GM18517 (cell line): ENCODE results near the gene CLTRN.
"Not testable (repeated sequence)": the region's sequence is repeated elsewhere in the genome, so short reads cannot be mapped to it uniquely, and the experiment has no call there.

Source experiments
- ATAC-seq: cut with Tn5 transposase; IDR thresholded peaks from one replicate; pipeline ENCODE4 v1.9.1; 2021; ENCODE audit warnings: mild to moderate bottlenecking, moderate library complexity; ENCODE audit not compliant: unreplicated experiment

CLTRN gene

GRCh38 chrX:15654804-15655203, 9.8 kb downstream of the CLTRN start:
- ATAC-seq: not testable (repeated sequence)

- no peak for ATAC-seq
These were observed 10.6 kb downstream of the CLTRN start for GRCh38 chrX:15653961-15654360.

GRCh38 chrX:15647510-15647909, 17.1 kb downstream of the CLTRN start:
- ATAC-seq: not testable (repeated sequence)

- no peak for ATAC-seq
These were observed 18.1 kb downstream of the CLTRN start for GRCh38 chrX:15646543-15646942.

DNA sequence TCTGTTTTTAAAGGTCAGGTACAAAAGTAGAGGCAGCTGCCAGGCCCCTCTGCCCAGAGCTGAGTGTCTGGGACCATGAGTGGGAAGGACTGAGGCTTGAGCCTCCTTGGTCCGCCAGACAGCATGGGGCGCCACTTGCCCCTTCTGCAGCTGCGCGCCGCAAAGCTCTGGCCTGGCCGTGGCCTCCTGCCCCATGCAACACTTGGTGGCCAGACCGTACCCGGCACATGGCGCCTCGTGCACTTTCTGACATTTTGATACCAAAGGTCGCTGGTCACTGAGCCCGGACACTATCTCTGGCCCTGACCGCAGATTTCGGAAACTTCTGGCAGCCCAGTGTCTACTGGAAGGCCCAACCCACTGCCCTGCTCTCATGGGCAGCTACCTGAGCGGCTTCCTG, 18.6 kb downstream of the CLTRN start:
- ATAC-seq: no peak

DNA sequence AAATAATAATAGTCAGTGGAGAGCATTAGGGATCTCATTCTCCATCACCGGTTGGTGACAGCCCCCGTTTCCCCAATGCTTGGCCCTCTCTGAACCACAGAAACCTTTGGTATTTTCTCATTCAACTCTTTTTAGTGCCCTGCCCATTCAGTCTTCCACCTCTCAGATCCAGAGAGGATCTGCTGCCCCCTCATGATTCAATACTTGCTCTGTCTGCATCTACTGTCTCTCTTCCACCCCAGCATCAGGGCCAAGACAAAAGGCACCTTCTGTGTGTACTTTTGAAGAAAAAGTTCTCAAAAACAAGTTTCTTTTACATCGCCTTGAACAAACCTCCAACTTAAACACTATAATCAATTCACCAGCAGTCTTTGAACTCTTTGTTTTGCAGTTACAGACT, 19.3 kb downstream of the CLTRN start:
- ATAC-seq: no peak

DNA sequence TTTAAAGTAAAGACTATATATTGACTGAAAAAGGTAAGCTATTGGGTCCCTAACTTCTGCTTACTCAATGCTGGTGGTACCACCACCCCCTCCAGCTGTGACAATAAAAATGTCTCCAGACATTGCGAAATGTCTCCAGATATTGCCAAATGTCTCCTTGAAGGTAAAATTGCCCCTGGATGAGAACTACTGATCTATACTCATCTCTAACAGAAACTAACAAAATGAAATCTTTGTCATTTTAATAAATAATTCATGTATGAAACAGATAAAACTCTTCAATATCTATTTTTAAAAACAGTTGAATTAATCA, 20.1 kb downstream of the CLTRN start:
- no peak for ATAC-seq

DNA sequence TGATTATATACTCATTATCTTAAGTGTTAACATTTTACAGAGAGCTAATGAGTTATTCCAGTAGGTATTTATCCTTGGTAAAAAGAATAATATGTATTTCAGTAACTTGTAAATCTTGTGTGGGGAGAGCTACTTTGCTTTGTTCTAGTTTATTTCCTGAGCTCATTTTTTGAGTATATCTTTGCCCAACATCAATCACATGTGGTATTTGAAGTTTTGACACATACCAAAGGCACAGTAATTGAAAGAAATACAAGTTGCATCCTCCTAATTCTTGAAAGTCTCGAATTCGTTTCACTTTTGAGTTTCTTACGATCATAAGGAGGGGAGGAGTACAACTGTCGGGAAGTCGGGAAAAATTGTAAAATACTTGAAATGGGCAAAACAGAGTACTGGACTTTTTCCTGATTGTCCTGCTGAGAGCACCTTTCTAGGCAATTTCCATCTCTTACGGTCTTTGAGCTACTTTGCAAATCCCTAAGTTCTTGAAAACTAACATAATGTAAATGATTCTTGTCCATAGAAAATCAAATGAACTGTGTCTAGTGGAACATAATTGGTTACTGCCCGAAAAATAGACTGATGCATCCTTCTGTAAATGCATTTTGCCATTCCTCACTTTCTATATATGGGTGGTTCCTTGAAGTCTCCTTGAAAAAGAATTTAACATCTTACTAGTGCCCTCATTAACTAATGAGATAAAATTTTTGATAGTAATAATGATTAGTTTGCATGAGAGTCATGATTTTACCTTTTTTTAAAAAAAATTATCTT, 20.6 kb downstream of the CLTRN start:
- no peak for ATAC-seq

DNA sequence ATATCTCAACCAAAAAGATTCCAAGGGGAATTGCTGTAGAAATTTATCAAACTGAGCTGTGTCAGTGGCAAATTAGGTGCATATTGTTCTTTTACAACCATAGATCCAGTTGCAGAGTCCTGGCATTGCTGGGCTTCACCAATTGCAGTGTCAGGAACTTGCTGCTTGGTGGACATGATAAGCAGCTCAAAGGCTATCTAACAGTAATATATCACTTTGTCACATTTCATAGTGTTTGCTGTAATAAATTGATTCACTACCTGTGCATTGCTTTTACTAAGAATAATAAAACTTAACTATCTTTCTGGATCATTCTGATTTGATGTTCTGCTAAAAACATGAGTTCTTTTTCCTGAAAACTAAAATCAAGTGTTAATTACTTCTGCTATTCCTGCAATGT, 33.0 kb downstream of the CLTRN start:
- no peak for ATAC-seq

DNA sequence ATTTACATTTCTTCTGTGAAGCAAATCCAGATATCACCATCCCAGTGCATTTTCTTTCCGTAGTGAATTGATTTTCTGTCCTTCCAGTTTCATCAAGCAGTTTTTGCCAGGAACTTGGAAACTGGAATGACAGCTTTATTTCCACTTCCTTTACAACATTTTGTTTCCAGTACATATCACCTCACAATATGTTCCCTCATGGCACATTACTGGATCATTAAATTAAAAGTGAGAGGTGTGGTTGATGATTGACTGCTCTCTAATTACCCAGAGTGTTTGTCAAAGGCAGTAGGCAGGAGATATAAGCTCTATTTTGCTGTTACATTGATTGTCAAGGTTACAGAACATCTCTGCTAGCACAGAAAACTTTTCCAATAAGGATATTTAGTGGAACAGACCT, 41.6 kb downstream of the CLTRN start:
- no peak for ATAC-seq

DNA sequence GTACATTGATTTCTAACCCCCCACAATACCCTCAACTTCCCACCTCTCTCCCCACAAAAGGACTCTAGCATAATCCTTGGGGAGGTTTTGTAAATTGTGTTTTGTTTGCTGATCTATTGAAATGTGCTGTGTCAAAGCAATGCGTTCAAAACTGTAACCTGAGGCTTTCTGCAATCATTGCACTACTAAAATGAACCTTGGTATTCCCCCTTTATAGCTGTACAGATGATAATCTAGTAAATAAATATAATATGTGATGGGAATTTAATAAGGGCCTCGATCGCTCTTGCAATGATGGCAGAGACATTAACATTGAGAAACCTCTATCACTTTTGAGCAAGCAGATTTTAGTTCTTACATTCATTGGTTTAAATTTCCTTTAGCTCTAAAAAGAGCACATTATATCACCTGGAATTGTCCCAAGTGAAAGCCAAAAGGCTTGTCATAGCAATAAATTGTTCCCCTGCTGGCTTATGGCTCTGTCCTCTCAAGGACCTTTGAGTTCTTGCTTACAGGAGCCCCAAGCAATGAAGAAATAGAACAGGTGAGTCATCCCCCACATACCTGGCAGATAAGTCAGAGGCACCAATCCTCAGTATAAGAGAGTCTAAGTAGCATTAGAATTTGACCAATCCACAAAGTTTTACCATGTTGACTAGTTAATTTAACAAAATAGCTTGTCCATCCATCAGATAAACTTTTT, 45.4 kb downstream of the CLTRN start:
- ATAC-seq: no peak

- no peak for ATAC-seq
These were observed 47.5 kb downstream of the CLTRN start for GRCh38 chrX:15617111-15617510.

- no peak for ATAC-seq
These were observed 48.1 kb downstream of the CLTRN start for GRCh38 chrX:15616531-15616930.

DNA sequence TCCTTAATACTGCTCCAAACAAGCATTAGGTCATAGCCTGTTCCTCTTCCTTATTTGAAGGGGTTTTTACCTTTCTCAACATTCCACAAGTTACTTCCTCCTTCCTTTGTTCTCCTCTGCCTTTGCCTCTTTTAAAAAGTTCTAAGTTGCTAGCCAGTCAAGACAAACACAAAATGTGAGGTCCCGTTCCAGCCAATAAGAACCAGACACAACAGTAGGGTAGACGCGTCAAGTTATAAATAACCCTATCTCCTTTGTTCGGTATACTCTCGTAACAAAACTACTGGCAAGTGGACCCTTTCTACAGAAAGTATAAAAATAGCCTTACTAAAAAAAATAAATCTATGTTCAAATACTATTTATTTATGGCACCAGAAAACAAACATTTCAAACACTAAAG, 57.5 kb downstream of the CLTRN start:
- ATAC-seq: no peak

- ATAC-seq: no peak
These were observed 58.5 kb downstream of the CLTRN start for GRCh38 chrX:15606136-15606535.

DNA sequence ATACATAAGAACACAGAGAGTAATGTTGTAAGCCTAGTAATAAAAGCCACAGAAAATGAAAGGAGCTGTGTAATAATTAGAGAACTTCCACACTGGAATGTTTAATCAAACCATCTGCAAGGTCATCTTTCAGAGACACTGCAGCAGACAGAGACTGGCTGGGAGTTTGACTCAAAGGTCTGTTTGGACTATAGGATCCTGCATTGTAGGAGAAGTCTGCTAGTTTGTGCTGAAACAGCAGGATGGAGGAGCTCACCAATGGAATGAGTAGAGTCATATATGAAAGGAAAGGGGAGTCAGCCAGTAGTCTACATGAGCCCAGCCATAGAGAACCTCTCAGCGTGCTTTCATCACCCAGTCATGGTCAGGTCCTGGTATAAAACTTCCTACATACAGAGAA, 59.4 kb downstream of the CLTRN start:
- ATAC-seq: no peak

DNA sequence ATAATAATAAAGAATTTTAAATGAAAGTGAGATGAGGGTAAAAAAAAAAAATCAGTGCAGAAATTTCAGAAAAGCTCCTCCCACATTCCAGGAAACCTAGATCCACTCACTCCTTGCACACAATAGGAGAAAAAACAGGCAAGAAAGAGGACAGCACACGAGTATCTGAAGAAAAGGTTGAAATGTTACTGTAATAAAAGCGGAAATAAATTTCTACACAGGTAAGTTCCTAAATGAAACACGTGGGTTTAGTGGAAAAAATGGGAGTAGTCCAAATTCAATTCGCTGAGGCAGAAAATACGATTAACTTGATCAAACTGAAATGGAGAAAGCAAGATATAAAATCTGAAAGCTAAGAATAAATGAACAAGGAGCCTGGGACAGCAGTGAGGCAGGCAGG, 61.8 kb downstream of the CLTRN start:
- ATAC-seq: no peak

DNA sequence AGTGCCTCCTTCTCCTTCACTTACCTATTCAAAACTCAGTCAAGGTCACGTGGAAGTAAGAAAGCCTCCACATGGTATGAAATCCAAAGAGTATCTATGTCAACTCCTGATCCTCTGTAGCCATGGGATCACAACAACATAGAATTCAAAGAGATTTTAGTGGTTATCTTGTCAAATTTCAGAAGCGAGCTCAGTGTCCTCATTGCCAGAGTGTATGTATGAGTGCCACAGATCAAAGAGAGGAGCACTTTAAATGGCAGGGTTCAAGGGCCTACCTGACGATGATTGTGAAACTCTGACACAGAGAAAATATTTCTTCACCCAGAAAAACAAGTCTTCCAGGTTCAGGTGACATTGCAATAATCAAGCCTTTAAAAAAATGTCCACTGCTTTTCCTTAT, 62.7 kb downstream of the CLTRN start:
- no peak for ATAC-seq

- no peak for ATAC-seq
These were observed 63.9 kb downstream of the CLTRN start, which contains the start of gene ACE2 for GRCh38 chrX:15600745-15601144. ACE2 (minus strand) TSS chrX:15600960; CDS start chrX:15600911, 49 bp downstream.

DNA sequence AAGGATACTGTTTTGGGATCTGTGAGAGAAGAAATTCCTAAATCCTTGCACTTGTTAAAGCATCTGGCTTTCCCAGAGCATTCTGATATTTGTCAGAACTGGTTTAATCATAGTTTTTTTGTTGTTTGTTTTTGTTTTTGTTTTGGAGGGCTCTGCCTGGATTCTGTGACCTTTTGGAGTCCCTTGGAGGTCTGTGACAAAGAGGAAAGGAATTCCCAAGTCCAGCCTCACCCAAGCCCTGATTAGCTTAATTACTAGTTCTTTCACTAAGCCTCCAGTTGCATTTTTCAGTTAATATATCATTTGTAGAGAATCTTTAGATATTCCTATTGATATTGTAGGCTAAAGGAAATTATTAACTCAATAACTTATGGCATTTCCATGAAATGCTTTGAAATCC, 64.6 kb downstream of the CLTRN start:
- ATAC-seq: no peak

DNA sequence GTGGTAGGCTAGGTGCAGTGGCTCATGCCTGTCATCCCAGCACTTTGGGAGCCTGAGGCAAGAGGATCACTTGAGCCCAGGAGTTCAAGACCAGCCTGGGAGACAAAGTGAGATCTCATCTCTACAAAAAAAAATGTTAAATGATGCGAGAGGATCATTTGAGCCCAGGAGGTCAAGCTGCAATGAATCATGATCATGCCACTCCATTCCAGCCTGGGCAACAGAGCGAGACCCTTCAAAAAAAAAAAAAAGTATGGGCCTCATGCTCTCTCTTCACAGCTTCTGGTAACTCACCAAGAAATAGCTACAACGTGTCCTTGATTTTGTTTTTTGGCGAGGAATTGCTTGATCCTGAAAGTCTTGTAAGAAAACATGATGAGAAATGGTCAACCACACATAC, 65.1 kb downstream of the CLTRN start:
- no peak for ATAC-seq

DNA sequence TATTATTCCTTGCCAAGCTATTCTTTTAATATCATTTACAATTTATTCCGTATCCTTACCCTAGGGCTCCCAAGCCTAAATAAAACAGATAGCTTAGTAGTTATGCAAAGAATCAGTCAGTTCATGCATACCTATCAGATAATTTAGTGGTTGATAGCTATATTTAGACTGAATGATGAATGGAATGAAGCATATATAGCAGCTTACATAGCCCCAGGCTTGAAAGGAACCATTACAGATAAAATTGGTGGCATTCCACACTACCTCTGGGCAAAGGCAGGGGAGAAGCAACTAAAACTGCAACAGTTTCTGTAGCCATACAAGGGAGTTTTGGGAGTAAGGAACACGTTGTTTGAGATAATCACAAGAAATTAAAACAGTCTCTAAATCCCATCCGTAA, 66.6 kb downstream of the CLTRN start:
- ATAC-seq: no peak

- ATAC-seq: no peak
These were observed 70.2 kb downstream of the CLTRN start for GRCh38 chrX:15594371-15594770.
